Activated CD8-positive, alpha-beta T cell treated with anti-CD3 and anti-CD28 coated beads for 36 hours (primary cell): ENCODE results near the gene EEF2K. TPM values are rescaled to one million over a fixed set of nuclear protein-coding genes. Genes with fewer than 3 reads are reported as not detected.
"Not testable (repeated sequence)": the region's sequence is repeated elsewhere in the genome, so short reads cannot be mapped to it uniquely, and the experiment has no call there.

Experiments used
- ATAC-seq: fragments of 200-7000 bp; cut with Tn5 transposase; one replicate; pipeline ENCODE4 v1.10.0; 2021; ENCODE audit warnings: mild to moderate bottlenecking, moderate library complexity
- CTCF ChIA-PET: fragments of 350-600 bp; sonication (Branson Sonifier 250); formaldehyde crosslinking; loops from one replicate; lab custom pipeline; 2021; ENCODE audit warnings: antibody characterized with exemption; lab: Charles Lee
- POLR2A ChIA-PET: fragments of 350-600 bp; sonication (Branson Sonifier 250); formaldehyde crosslinking; loops from one replicate; lab custom pipeline; 2021; ENCODE audit warnings: antibody characterized with exemption; lab: Charles Lee
- DNase-seq: peaks from one replicate; pipeline ENCODE4 v3.0.0-alpha.2; 2020
- H3K27ac Mint-ChIP-seq: one replicate; pipeline ENCODE4 v1.8.0; 2021; ENCODE audit warnings: mild to moderate bottlenecking, mixed read lengths
- H3K27me3 Mint-ChIP-seq: one replicate; pipeline ENCODE4 v1.8.0; 2021; ENCODE audit warnings: mixed read lengths
- H3K36me3 Mint-ChIP-seq: one replicate; pipeline ENCODE4 v1.8.0; 2021; ENCODE audit warnings: low read depth, mixed read lengths
- H3K4me1 Mint-ChIP-seq: one replicate; pipeline ENCODE4 v1.8.0; 2021; ENCODE audit warnings: low read depth, mixed read lengths
- H3K4me3 Mint-ChIP-seq: one replicate; pipeline ENCODE4 v1.8.0; 2021; ENCODE audit warnings: mild to moderate bottlenecking, moderate library complexity, mixed read lengths
- H3K9me3 Mint-ChIP-seq: one replicate; pipeline ENCODE4 v1.8.0; 2021; ENCODE audit warnings: mixed read lengths
- intact Hi-C: fragments of 100-400 bp; cut with micrococcal nuclease; formaldehyde crosslinking; loops from one replicate; pipeline ENCODE4 v1.10.0; 2022
- total RNA-seq, 2 experiments: library from RNA; stranded (reverse); gene quantifications; one replicate each; pipeline ENCODE4 v1.2.3, GENCODE V29; 2021
- TF ChIP-seq, protein P1 (sequence below): fragments of 200-600 bp; IDR thresholded peaks from one replicate; pipeline ENCODE4 v1.8.0; 2022; ENCODE audit warnings: antibody characterized with exemption, mild to moderate bottlenecking

The EEF2K gene
- total RNA-seq, 2 experiments from 2014 or later = 28.6 to 31.2 TPM

DNA sequence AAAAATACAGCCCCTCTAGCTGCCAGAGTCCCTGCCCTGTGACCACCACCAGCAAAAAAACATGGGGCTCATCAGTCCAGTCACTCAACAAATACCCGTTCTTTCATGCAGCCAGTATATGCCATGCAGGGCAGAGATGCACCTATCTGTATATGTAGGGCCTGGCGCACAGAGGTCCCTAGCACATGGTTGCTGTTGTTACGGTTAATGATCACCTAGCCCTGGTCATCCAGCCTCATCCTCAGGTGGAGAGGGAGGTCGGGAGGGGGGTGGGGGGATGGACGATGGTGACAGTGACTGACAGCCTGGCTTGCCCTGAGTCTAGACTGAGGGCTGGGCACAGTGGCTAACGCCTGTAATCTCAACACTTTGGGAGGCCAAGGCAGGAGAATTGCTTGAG lies 42.3 kb upstream of the EEF2K start:
- H3K4me3 Mint-ChIP-seq = no peak overlapping the region
- TF ChIP-seq, protein P1, sequence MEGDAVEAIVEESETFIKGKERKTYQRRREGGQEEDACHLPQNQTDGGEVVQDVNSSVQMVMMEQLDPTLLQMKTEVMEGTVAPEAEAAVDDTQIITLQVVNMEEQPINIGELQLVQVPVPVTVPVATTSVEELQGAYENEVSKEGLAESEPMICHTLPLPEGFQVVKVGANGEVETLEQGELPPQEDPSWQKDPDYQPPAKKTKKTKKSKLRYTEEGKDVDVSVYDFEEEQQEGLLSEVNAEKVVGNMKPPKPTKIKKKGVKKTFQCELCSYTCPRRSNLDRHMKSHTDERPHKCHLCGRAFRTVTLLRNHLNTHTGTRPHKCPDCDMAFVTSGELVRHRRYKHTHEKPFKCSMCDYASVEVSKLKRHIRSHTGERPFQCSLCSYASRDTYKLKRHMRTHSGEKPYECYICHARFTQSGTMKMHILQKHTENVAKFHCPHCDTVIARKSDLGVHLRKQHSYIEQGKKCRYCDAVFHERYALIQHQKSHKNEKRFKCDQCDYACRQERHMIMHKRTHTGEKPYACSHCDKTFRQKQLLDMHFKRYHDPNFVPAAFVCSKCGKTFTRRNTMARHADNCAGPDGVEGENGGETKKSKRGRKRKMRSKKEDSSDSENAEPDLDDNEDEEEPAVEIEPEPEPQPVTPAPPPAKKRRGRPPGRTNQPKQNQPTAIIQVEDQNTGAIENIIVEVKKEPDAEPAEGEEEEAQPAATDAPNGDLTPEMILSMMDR = no peak
- POLR2A ChIA-PET = interaction anchor here (0.6 kb wide), 1 partner anchor 209 kb away, joined by 3 read pairs; no protein-coding TSS in a partner anchor
- peaks cover 12% of the 10 kb centered on the region for H3K27me3 Mint-ChIP-seq
- H3K36me3 Mint-ChIP-seq = no peaks in the 10 kb centered on the region
- no peak for ATAC-seq
- peaks cover 2% of the 10 kb centered on the region for H3K4me1 Mint-ChIP-seq
- no peak overlapping the region for H3K27ac Mint-ChIP-seq
- H3K9me3 Mint-ChIP-seq = no peaks in the 10 kb centered on the region
- CTCF ChIA-PET = no interaction called here
- no peak for DNase-seq
- intact Hi-C loops = no loop called here

DNA sequence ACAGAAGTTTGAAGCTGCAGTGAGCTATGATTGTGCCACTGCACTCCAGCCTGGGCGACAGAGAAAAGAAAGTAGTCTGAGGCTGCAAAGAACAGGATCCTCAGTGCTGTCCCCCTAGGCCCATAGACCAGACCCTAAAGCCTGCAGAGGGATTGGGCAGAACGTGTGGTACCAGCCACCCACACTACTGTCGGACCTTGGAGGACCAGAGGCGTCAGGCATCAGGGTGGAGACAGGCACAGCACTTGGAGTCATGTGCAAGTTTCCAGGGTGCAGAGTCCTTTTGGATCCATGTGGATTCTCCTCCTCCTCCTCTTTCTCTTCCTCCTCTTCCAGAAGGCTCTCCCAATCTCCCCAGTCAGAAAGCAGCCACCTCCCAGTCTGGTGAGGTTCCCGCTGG lies 41.6 kb upstream of the EEF2K start:
- ATAC-seq (no peak), DNase-seq (no peak)
- peaks cover 10% of the 10 kb centered on the region for H3K27me3 Mint-ChIP-seq
- no peak overlapping the region for H3K27ac Mint-ChIP-seq
- no peaks in the 10 kb centered on the region for H3K36me3 Mint-ChIP-seq
- H3K4me1 Mint-ChIP-seq = peaks cover 2% of the 10 kb centered on the region
- no peak overlapping the region for H3K4me3 Mint-ChIP-seq
- TF ChIP-seq, protein P1 = no peak
- H3K9me3 Mint-ChIP-seq = no peaks in the 10 kb centered on the region
- ChIA-PET POLR2A (interaction anchor here (0.6 kb wide), 1 partner anchor 209 kb away, joined by 3 read pairs; no protein-coding TSS in a partner anchor), CTCF (interaction anchor here (1.3 to 1.9 kb wide), 2 partner anchors 24 to 87 kb away, joined by 3 to 6 read pairs; no protein-coding TSS in a partner anchor)
- intact Hi-C loops = no loop called here

- TF ChIP-seq, protein P1 = no peak
- no peak overlapping the region for H3K27ac Mint-ChIP-seq
- H3K4me1 Mint-ChIP-seq = peaks cover 2% of the 10 kb centered on the region
- ATAC-seq = no peak
- H3K36me3 Mint-ChIP-seq = no peaks in the 10 kb centered on the region
- no peak overlapping the region for H3K4me3 Mint-ChIP-seq
- H3K27me3 Mint-ChIP-seq = peaks cover 8% of the 10 kb centered on the region
- H3K9me3 Mint-ChIP-seq = no peaks in the 10 kb centered on the region
- ChIA-PET POLR2A (no interaction called here), CTCF (interaction anchor here (1.3 to 1.9 kb wide), 2 partner anchors 23 to 88 kb away, joined by 3 to 6 read pairs; no protein-coding TSS in a partner anchor)
- intact Hi-C loops = no loop called here
- DNase-seq = no peak
Observed at GRCh38 chr16:22165508-22166285, 40.4 kb upstream of the EEF2K start.

- intact Hi-C loops = no loop called here
- ChIA-PET POLR2A (no interaction called here), CTCF (no interaction called here)
- no peaks in the 10 kb centered on the region for H3K27me3 Mint-ChIP-seq
- H3K4me3 Mint-ChIP-seq = no peak overlapping the region
- TF ChIP-seq, protein P1 = no peak
- H3K4me1 Mint-ChIP-seq = no peaks in the 10 kb centered on the region
- no peaks in the 10 kb centered on the region for H3K9me3 Mint-ChIP-seq
- no peak for ATAC-seq
- DNase-seq = no peak
- H3K36me3 Mint-ChIP-seq = no peaks in the 10 kb centered on the region
- H3K27ac Mint-ChIP-seq = no peak overlapping the region
Observed at GRCh38 chr16:22171953-22172352, 34.1 kb upstream of the EEF2K start.

DNA sequence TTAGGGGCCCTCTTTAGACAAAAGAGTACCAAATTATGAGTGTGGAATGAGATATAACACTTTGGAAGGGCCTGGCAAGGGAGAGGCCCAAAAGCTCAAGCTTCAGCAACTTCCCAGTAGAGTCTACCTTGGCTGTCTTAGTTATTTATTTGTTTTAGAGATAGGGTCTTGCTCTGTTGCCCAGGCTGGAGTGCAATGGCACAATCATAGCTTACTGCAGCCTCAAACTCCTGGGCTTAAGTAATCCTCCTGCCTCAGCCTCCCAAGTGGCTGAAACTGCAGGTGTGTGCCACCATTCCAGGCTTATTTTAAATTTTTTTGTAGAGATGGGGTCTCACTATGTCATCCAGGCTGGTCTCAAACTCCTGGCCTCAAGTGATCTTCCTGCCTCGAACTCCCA lies 33.4 kb upstream of the EEF2K start:
- POLR2A ChIA-PET, CTCF ChIA-PET, H3K27me3 Mint-ChIP-seq, DNase-seq, H3K4me1 Mint-ChIP-seq, H3K4me3 Mint-ChIP-seq, H3K36me3 Mint-ChIP-seq, H3K9me3 Mint-ChIP-seq, intact Hi-C loops, ATAC-seq, H3K27ac Mint-ChIP-seq: not testable (repeated sequence)
